Uterus (tissue), 4 donors: ENCODE results near the gene CDC42EP2. TPM values are rescaled to one million over a fixed set of nuclear protein-coding genes. Genes with fewer than 3 reads are reported as not detected.

Source experiments
- DNase-seq, 2 donors: peaks; one replicate each; pipeline ENCODE4 v3.0.0-alpha.2; 2019 to 2020
- H3K27ac ChIP-seq, 2 donors: fragments of 200-600 bp; sonication (generic); 1 replicate in 1 of 2; 2 replicates in 1 of 2; pipeline ENCODE4 v1.5.1; 2016 to 2018
- H3K27me3 ChIP-seq, 2 donors: fragments of 200-600 bp; sonication (generic); one replicate each; pipeline ENCODE4 v1.5.1; 2018 to 2019; ENCODE audit warnings: control low read depth in 1 of 2
- H3K36me3 ChIP-seq, 2 donors: fragments of 200-600 bp; sonication (generic); one replicate each; pipeline ENCODE4 v1.5.1; 2019; ENCODE audit warnings: control low read depth in 1 of 2
- H3K4me1 ChIP-seq, 2 donors: fragments of 200-600 bp; sonication (generic); one replicate each; pipeline ENCODE4 v1.5.1; 2018 to 2019; ENCODE audit warnings: control low read depth in 1 of 2
- H3K4me3 ChIP-seq, 2 donors: fragments of 200-600 bp; sonication (generic); 1 replicate in 1 of 2; 2 replicates in 1 of 2; pipeline ENCODE4 v1.5.1; 2018 to 2019; ENCODE audit warnings: mild to moderate bottlenecking in 1 of 2
- H3K9me3 ChIP-seq, 2 donors: fragments of 200-600 bp; sonication (generic); one replicate each; pipeline ENCODE4 v1.5.1; 2019; ENCODE audit warnings: control low read depth in 1 of 2
- POLR2A ChIP-seq, 2 donors: fragments of 450-650 bp; IDR thresholded peaks; one replicate each; pipeline ENCODE4 v1.6.1; 2016; ENCODE audit warnings: antibody characterized with exemption in 2 of 2, mild to moderate bottlenecking in 1 of 2, moderate library complexity in 1 of 2
- intact Hi-C: fragments of 100-400 bp; cut with DNase I; formaldehyde crosslinking; loops from one replicate; pipeline ENCODE4 v1.15.1; 2023; ENCODE audit warnings: low total_unique reads
- total RNA-seq, 4 donors: library from RNA; depleted of rRNA in 3 of 4; stranded (reverse); fragments of >200 nt in 3 of 4; gene quantifications; one replicate each; pipeline versions ENCODE4 v1.1.0 to v1.2.4, GENCODE V29; 2014 to 2023
- TF ChIP-seq, protein P1 (sequence below), 4 experiments: fragments of 200-600 bp in 2 of 4; fragments of 450-650 bp in 2 of 4; sonication (generic) in 2 of 4; IDR thresholded peaks; one replicate each; pipeline ENCODE4 v1.5.1; 2016 to 2019; ENCODE audit warnings: antibody characterized with exemption in 4 of 4, mild to moderate bottlenecking in 2 of 4, moderate library complexity in 1 of 4
- donor health status: DM: yes; HTN: yes; CAD: no.

CDC42EP2 gene
- total RNA-seq, 4 donors from 2014 or later, result 9.7 to 65.3 (median 33.2) TPM

DNA sequence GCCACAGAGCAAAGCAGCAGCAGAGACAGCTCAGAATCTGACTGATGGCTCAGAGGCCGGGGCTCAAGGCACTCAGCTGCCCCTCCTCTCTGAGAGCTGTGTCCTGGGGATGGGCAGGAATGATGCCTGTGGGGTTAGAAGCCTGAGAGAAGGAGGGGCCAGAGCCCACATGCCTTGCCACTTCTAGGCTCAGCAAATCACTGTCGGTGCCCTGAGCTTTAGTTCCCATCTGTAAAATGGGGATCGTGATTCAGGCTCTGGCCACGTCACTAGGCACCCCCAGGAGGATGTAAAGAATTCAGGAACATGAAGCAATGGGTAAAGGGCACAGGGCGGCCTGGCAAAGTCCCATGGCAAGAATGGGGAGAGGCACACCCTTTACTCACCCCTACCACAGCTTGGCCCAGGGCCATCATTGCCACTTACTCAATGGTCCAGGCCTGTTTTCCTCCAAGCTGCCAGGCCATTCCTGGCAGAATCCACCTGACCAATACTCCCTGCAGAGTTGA lies 3.4 kb upstream of the CDC42EP2 start:
- intact Hi-C loops, result no loop called here
- TF ChIP-seq, protein P1, sequence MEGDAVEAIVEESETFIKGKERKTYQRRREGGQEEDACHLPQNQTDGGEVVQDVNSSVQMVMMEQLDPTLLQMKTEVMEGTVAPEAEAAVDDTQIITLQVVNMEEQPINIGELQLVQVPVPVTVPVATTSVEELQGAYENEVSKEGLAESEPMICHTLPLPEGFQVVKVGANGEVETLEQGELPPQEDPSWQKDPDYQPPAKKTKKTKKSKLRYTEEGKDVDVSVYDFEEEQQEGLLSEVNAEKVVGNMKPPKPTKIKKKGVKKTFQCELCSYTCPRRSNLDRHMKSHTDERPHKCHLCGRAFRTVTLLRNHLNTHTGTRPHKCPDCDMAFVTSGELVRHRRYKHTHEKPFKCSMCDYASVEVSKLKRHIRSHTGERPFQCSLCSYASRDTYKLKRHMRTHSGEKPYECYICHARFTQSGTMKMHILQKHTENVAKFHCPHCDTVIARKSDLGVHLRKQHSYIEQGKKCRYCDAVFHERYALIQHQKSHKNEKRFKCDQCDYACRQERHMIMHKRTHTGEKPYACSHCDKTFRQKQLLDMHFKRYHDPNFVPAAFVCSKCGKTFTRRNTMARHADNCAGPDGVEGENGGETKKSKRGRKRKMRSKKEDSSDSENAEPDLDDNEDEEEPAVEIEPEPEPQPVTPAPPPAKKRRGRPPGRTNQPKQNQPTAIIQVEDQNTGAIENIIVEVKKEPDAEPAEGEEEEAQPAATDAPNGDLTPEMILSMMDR (IDR thresholded peaks at IDR 0.05), result no peak
- no peak for TF ChIP-seq POLR2A (IDR thresholded peaks at IDR 0.05)
- H3K4me3 ChIP-seq, result no peak overlapping the region
- H3K9me3 ChIP-seq, result no peaks in the 10 kb centered on the region
- H3K4me1 ChIP-seq, result no peaks in the 10 kb centered on the region
- H3K27me3 ChIP-seq, result no peaks in the 10 kb centered on the region
- H3K27ac ChIP-seq, result no peak overlapping the region
- no peak for DNase-seq
- H3K36me3 ChIP-seq, result no peaks in the 10 kb centered on the region

DNA sequence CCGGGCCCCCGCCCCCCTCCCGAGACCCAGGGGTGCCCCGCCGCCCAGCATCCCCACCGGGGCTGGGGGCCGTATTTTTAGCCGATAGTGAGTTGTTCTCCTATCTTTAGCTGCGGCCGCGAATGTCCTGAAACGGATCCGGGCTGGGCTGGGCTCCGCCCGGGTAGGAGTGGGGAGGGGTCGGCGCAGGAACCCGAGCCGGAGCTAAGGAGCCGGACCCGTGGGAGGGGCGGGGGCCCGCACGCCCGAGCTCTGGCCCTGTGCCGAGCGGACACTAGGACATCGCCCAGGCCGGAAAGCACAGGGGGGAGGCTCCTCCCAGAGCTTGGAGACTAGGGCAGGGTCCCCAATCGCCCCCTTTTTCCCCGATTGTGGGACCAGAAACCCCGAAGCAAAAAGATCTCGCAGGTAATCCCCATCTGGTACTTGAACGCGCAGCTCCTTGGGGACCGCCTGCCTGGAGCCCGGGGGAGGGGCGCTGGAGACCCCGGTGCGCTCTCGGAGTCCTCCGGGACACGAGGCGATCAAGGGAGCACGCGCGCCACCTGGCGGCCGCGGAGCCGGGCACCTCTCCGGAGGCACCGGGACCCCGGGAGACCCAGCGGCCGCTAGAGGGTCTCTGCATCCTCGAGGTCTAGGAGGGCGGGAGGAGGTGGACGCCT lies 669 bp downstream of the CDC42EP2 start:
- peak; percentile 81 to 85 for DNase-seq
- H3K9me3 ChIP-seq, result no peaks in the 10 kb centered on the region
- peak overlapping the region; percentile 91 to 99 for H3K4me3 ChIP-seq
- peak overlapping the region; percentile 91 to 94 for H3K27ac ChIP-seq
- intact Hi-C loops, result loop anchor here (2.0 kb wide), 1 partner anchor 41 kb away; no protein-coding TSS in a partner anchor
- H3K27me3 ChIP-seq, result no peaks in the 10 kb centered on the region
- no peaks in the 10 kb centered on the region for H3K4me1 ChIP-seq
- TF ChIP-seq POLR2A (IDR thresholded peaks at IDR 0.05), result peak in 1 of 2 donors; percentile 29
- TF ChIP-seq, protein P1 (IDR thresholded peaks at IDR 0.05), result peak; percentile 93 to 98 (median 96)
- no peaks in the 10 kb centered on the region for H3K36me3 ChIP-seq

DNA sequence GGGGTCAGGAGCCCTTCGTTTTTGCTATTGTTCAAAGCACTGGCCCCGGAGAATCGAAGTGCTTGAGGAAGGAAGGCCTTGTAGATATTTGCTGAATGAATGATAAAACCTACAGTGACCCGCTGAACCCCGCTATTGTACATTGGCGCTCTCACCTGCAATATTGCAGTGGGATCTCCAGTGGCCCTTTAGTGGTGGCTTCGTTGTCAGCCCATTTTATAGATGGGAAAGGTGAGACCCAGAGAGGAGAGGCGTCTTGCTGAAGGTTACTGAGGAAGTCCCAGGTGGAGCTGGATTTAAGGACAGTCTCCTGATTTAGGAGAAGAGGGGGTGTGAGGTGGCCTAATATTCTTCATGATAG lies 1.2 kb downstream of the CDC42EP2 start:
- Histone ChIP-seq H3K36me3 (no peaks in the 10 kb centered on the region), H3K4me3 (peak overlapping the region; percentile 91 to 99), H3K27me3 (no peaks in the 10 kb centered on the region), H3K27ac (peak overlapping the region; percentile 91 to 94), H3K4me1 (no peaks in the 10 kb centered on the region), H3K9me3 (no peaks in the 10 kb centered on the region)
- DNase-seq, result no peak
- TF ChIP-seq, protein P1 (IDR thresholded peaks at IDR 0.05), result no peak
- TF ChIP-seq POLR2A (IDR thresholded peaks at IDR 0.05), result no peak
- intact Hi-C loops, result loop anchor here (2.0 kb wide), 1 partner anchor 41 kb away; no protein-coding TSS in a partner anchor

DNA sequence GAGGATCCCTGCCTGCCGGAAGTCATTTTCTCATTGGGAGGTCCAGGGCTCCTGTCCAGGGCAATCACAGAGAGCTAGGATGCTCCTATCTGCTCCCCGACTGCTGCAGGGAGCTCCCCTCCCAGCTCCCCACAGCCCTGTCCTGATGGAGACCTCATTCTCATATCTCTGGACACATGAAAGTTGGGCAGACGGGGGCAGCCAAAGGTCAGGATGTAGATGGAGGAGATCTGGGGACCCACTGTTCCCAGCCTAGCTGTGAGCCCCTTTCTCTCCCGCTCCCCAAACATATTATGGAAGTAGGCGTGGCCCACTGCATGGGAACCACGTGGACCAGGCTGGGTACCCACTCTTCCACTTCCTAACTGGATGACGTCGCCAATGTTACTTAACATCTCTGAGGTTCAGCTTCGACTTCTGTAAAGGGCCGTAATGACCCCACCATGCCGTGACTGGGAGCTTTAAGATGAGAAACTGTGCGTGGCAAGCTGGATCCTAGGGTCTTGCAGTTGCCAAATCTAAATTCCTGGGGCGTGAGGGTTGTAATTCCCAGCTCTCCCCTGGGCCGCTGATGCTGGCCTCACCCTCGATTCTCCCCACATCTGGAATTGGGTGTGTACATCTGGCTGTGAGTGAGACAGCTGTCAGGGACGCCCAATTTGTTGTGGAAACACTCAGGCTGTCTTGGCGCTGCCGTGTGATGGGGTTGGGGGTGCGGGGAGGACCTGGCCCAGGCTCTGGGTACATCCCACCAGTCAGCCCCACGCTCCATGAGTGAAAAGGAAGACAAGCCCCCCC lies 1.8 kb downstream of the CDC42EP2 start:
- H3K4me1 ChIP-seq, result peaks cover 0 to 4% of the 10 kb centered on the region in 2 donors
- DNase-seq, result peak; percentile 72 to 74
- intact Hi-C loops, result no loop called here

More for the DNA sequence above, 1.8 kb downstream of the CDC42EP2 start:
- no peaks in the 10 kb centered on the region for H3K9me3 ChIP-seq
- H3K27ac ChIP-seq, result peak overlapping the region; percentile 91 to 94
- H3K27me3 ChIP-seq, result no peaks in the 10 kb centered on the region
- H3K36me3 ChIP-seq, result no peaks in the 10 kb centered on the region
- TF ChIP-seq, protein P1 (IDR thresholded peaks at IDR 0.05), result no peak
- peak in 1 of 2 donors; percentile 9 for TF ChIP-seq POLR2A (IDR thresholded peaks at IDR 0.05)
- peak overlapping the region; percentile 91 to 99 for H3K4me3 ChIP-seq
